Neural cell (in vitro differentiated cells): Measurements from ENCODE around the gene GPC5. TPM values are rescaled to one million over a fixed set of nuclear protein-coding genes. Genes with fewer than 3 reads are reported as not detected.
"Not testable (repeated sequence)": the region's sequence is repeated elsewhere in the genome, so short reads cannot be mapped to it uniquely, and the experiment has no call there.

Source experiments
- H2AFZ ChIP-seq: fragments of 200-600, 300-800 bp; sonication (generic), shearing (Covaris generic); 2 replicates; pipeline ENCODE4 v1.6.0; 2014; ENCODE audit warnings: low read depth, mild to moderate bottlenecking, antibody characterized with exemption, low read length, moderate library complexity
- H3F3A ChIP-seq: fragments of 200-600 bp; shearing (Covaris generic); 2 replicates; pipeline ENCODE4 v1.6.1; 2016; ENCODE audit warnings: mild to moderate bottlenecking, moderate library complexity, mixed read lengths, antibody characterized with exemption, low read length; ENCODE audit not compliant: insufficient read depth, poor library complexity, severe bottlenecking
- H3K27ac ChIP-seq: fragments of 200-600, 300-800 bp; sonication (generic), shearing (Covaris generic); 2 replicates; pipeline ENCODE4 v1.5.1; 2014; ENCODE audit warnings: mild to moderate bottlenecking, low read length, moderate library complexity
- H3K27me3 ChIP-seq: fragments of 300-800, 200-600 bp; sonication (generic), shearing (Covaris generic); 2 replicates; pipeline ENCODE4 v1.6.0; 2014; ENCODE audit warnings: mild to moderate bottlenecking, low read depth, low read length, moderate library complexity; ENCODE audit not compliant: insufficient read depth
- H3K36me3 ChIP-seq: fragments of 300-800, 200-600 bp; sonication (generic), shearing (Covaris generic); 2 replicates; pipeline ENCODE4 v1.5.1; 2014; ENCODE audit warnings: mild to moderate bottlenecking, antibody characterized with exemption, low read length, moderate library complexity; ENCODE audit not compliant: insufficient read depth
- H3K4me2 ChIP-seq: fragments of 300-800, 200-600 bp; sonication (generic), shearing (Covaris generic); 2 replicates; pipeline ENCODE4 v1.6.0; 2014; ENCODE audit warnings: mild to moderate bottlenecking, low read length
- H3K4me3 ChIP-seq: fragments of 300-800, 200-600 bp; sonication (generic), shearing (Covaris generic); 2 replicates; pipeline ENCODE4 v1.5.1; 2014; ENCODE audit warnings: mild to moderate bottlenecking, low read length, moderate library complexity
- H3K79me2 ChIP-seq: fragments of 200-600 bp; shearing (Covaris generic); replicated peaks from 2 replicates; pipeline ENCODE4 v1.6.0; 2014; ENCODE audit warnings: mild to moderate bottlenecking, low read length, moderate library complexity; ENCODE audit not compliant: insufficient read depth
- H3K9ac ChIP-seq: fragments of 300-800, 200-600 bp; sonication (generic), shearing (Covaris generic); 2 replicates; pipeline ENCODE4 v1.6.1; 2016; ENCODE audit warnings: mild to moderate bottlenecking, low read length, mixed read lengths
- H3K9me2 ChIP-seq: fragments of 200-600 bp; shearing (Covaris generic); 2 replicates; pipeline ENCODE4 v1.6.1; 2016; ENCODE audit warnings: mild to moderate bottlenecking, low read length, mixed read lengths; ENCODE audit not compliant: insufficient read depth
- H3K9me3 ChIP-seq: fragments of 200-600, 300-800 bp; sonication (generic), shearing (Covaris generic); 2 replicates; pipeline ENCODE4 v1.6.1; 2016; ENCODE audit warnings: mild to moderate bottlenecking, mixed run types, low read length, moderate library complexity, mixed read lengths
- H4K20me1 ChIP-seq: fragments of 200-600 bp; shearing (Covaris generic); 2 replicates; pipeline ENCODE4 v1.6.1; 2016; ENCODE audit warnings: mild to moderate bottlenecking, mixed run types; ENCODE audit not compliant: insufficient read depth
- EP300 ChIP-seq: fragments of 450-650 bp; conservative IDR thresholded peaks from 2 replicates; pipeline ENCODE4 v1.6.1; 2014; ENCODE audit warnings: antibody characterized with exemption, mild to moderate bottlenecking, moderate library complexity; ENCODE audit not compliant: poor library complexity, severe bottlenecking
- EZH2 ChIP-seq: fragments of 200-600, 300-800 bp; shearing (Covaris generic), sonication (generic); IDR thresholded peaks from 2 replicates; pipeline ENCODE4 v1.6.1; 2014; ENCODE audit warnings: antibody characterized with exemption, low read length, borderline replicate concordance, mild to moderate bottlenecking; ENCODE audit not compliant: insufficient read depth, poor library complexity, severe bottlenecking
- MXI1 ChIP-seq: fragments of 450-650 bp; conservative IDR thresholded peaks from 2 replicates; pipeline ENCODE4 v1.6.1; 2014; ENCODE audit warnings: antibody characterized with exemption, mild to moderate bottlenecking; ENCODE audit not compliant: poor library complexity, severe bottlenecking
- POLR2AphosphoS5 ChIP-seq: IDR thresholded peaks from 2 replicates; pipeline ENCODE4 v1.6.1; 2012
- RAD21 ChIP-seq: fragments of 450-650 bp; conservative IDR thresholded peaks from 2 replicates; pipeline ENCODE4 v1.6.1; 2014; ENCODE audit warnings: antibody characterized with exemption, mild to moderate bottlenecking, moderate library complexity
- REST ChIP-seq: IDR thresholded peaks from 2 replicates; pipeline ENCODE4 v1.6.1; 2012; ENCODE audit warnings: borderline replicate concordance
- SMC3 ChIP-seq: fragments of 450-650 bp; conservative IDR thresholded peaks from 2 replicates; pipeline ENCODE4 v1.6.1; 2014; ENCODE audit warnings: antibody characterized with exemption, mild to moderate bottlenecking, moderate library complexity; ENCODE audit not compliant: poor library complexity
- TAF1 ChIP-seq: IDR thresholded peaks from 2 replicates; pipeline ENCODE4 v1.6.1; 2012; ENCODE audit warnings: low read depth
- polyA plus RNA-seq: library from polyadenylated mRNA; depleted of rRNA; stranded (reverse); fragments of >200 nt; gene quantifications from 2 replicates; pipeline ENCODE4 v1.2.3, GENCODE V29; 2014
- TF ChIP-seq, protein P1 (sequence below): fragments of 450-650 bp; IDR thresholded peaks from 2 replicates; pipeline ENCODE4 v1.5.1; 2014; ENCODE audit warnings: antibody characterized with exemption, mild to moderate bottlenecking, moderate library complexity; ENCODE audit not compliant: poor library complexity, severe bottlenecking

The GPC5 gene
- polyA plus RNA-seq, 1 donor from 2014 or later: 5.0 TPM

GRCh38 chr13:92272177-92272576 lies 873.8 kb downstream of the GPC5 start:
- no peaks in the 10 kb centered on the region for H4K20me1 ChIP-seq
- H3K27me3 ChIP-seq: no peaks in the 10 kb centered on the region
- H3K9me2 ChIP-seq: no peaks in the 10 kb centered on the region
- H2AFZ ChIP-seq: no peak overlapping the region
- H3K9me3 ChIP-seq: no peaks in the 10 kb centered on the region
- no peaks in the 10 kb centered on the region for H3K36me3 ChIP-seq
- no peak overlapping the region for H3K9ac ChIP-seq
- H3K4me3 ChIP-seq: no peak overlapping the region
- no peak overlapping the region for H3K27ac ChIP-seq
- no peak overlapping the region for H3K4me2 ChIP-seq
- no peak for TF ChIP-seq RAD21
- TF ChIP-seq, protein P1, sequence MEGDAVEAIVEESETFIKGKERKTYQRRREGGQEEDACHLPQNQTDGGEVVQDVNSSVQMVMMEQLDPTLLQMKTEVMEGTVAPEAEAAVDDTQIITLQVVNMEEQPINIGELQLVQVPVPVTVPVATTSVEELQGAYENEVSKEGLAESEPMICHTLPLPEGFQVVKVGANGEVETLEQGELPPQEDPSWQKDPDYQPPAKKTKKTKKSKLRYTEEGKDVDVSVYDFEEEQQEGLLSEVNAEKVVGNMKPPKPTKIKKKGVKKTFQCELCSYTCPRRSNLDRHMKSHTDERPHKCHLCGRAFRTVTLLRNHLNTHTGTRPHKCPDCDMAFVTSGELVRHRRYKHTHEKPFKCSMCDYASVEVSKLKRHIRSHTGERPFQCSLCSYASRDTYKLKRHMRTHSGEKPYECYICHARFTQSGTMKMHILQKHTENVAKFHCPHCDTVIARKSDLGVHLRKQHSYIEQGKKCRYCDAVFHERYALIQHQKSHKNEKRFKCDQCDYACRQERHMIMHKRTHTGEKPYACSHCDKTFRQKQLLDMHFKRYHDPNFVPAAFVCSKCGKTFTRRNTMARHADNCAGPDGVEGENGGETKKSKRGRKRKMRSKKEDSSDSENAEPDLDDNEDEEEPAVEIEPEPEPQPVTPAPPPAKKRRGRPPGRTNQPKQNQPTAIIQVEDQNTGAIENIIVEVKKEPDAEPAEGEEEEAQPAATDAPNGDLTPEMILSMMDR: no peak
- no peak for TF ChIP-seq TAF1
- no peak for TF ChIP-seq SMC3
- TF ChIP-seq MXI1: no peak
- no peak for TF ChIP-seq REST
- no peak for TF ChIP-seq POLR2AphosphoS5
- TF ChIP-seq EZH2: no peak
- TF ChIP-seq EP300: no peak
- no peaks in the 10 kb centered on the region for H3K79me2 ChIP-seq
- H3F3A ChIP-seq: no peaks in the 10 kb centered on the region

DNA sequence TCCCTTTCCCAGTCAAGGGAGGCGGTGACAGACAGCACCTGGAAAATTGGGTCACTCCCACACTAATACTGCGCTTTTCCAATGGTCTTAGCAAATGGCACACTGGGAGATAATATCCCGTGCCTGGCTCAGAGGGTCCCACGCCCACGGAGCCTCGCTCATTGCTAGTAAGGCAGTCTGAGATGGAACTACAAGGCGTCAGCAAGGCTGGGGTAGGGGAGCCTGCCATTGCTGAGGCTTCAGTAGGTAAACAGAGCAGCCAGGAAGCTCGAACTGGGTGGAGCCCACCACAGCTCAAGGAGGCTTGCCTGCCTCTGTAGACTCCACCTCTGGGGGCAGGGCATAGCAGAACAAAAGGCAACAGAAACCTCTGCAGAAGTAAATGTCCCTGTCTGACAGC lies 882.6 kb downstream of the GPC5 start:
- not testable (repeated sequence) for H3K9me3 ChIP-seq, H3K27ac ChIP-seq, H3K79me2 ChIP-seq, H3K4me3 ChIP-seq, H3F3A ChIP-seq, H3K9me2 ChIP-seq, H3K9ac ChIP-seq, H3K4me2 ChIP-seq, H3K36me3 ChIP-seq, H4K20me1 ChIP-seq, H3K27me3 ChIP-seq, H2AFZ ChIP-seq

GRCh38 chr13:92290718-92291307 lies 892.4 kb downstream of the GPC5 start:
- not testable (repeated sequence) for H3F3A ChIP-seq, H3K4me2 ChIP-seq, H3K79me2 ChIP-seq, H3K27me3 ChIP-seq, H3K36me3 ChIP-seq, H2AFZ ChIP-seq, H3K9me3 ChIP-seq, H3K9me2 ChIP-seq, H3K4me3 ChIP-seq, H3K9ac ChIP-seq, H4K20me1 ChIP-seq, H3K27ac ChIP-seq

- not testable (repeated sequence) for H3K27me3 ChIP-seq, H3K9me2 ChIP-seq, H2AFZ ChIP-seq, H3K36me3 ChIP-seq, H3K27ac ChIP-seq, H3K9me3 ChIP-seq, H4K20me1 ChIP-seq, H3K4me2 ChIP-seq, H3K4me3 ChIP-seq, H3F3A ChIP-seq, H3K79me2 ChIP-seq, H3K9ac ChIP-seq
Measured at GRCh38 chr13:92294533-92294932, 896.1 kb downstream of the GPC5 start.

- not testable (repeated sequence) for H3K4me2 ChIP-seq, H3K9ac ChIP-seq, H3K9me2 ChIP-seq, H3K9me3 ChIP-seq, H3K4me3 ChIP-seq, H3K79me2 ChIP-seq, H3K36me3 ChIP-seq, H3F3A ChIP-seq, H3K27ac ChIP-seq, H4K20me1 ChIP-seq, H2AFZ ChIP-seq, H3K27me3 ChIP-seq
Measured at GRCh38 chr13:92296154-92296671, 897.8 kb downstream of the GPC5 start.
